HG03135 (cell line): ENCODE results near the gene ACTG1.

Experiments
- ATAC-seq: cut with Tn5 transposase; IDR thresholded peaks from one replicate; pipeline ENCODE4 v1.9.1; 2021; ENCODE audit warnings: mild to moderate bottlenecking, moderate library complexity; ENCODE audit not compliant: unreplicated experiment

Gene ACTG1

DNA sequence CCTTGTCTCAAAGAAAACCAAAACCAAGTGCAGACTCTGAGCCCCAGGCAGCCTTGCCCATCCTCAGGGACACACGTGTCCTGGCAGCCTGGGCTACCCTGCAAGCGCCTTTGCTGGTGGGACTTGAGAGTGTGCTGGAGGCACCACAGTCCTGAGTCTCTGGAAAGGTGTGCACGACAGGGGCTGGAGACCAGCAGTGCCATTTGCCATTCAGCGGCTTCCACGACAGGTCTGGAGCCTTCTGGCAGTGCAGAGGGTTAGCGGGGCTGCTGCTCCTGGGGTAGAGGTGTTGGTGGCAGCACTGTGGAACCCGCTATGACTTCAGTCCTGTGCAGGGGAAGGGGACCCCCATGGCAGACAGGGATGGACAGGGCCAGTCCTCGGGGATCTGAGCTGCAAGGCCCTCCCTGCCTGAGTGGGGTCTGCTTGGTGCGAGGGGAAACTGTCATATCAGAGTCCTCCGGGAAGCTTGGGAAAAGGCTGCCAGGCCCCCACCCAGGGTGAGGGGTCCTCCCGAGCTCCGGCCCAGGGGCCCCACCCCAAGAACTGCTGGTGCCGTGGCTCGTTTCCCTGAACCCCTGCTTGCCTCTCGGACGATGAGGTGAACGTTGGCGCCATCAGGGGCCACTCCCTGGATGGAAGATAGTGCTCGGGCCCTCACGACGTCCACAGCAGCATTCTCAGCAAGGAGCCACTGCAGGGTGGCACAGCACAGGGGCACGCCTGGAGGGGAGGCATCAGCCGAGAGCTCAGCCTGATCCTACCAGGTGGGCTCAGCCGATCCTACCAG lies 32.8 kb upstream of the ACTG1 start:
- no peak for ATAC-seq

DNA sequence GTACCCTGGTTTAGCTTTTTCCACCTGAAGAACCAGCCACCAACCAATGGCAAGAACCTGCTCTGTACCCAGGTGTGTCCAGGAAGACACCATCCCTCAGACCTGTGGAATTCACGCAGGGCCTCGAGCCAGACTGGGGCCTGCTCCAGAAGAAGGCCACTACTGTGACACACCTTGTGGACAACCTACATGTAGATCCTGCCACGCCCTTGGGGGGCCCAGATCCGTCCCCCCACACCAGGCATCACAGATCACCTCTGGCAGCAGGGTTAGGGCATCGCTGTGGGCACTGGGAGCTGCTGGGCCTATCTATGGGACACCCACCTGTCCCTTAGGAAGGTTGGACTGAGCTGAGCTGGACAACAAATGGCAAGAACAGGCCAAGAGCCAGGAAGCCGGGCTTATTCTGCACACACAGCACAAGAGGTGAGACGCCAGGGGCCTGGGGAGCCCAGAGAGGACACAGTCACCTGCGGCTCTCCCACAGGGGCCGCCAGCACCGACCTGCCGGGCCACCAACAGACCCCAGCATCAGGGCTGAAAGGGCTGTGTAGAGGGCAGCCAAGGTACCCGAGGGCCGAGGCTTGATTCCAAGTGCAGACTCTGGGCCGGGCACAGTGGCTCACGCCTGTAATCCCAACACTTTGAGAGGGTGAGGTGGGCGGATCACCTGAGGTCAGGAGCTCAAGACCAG lies 31.8 kb upstream of the ACTG1 start:
- no peak for ATAC-seq

DNA sequence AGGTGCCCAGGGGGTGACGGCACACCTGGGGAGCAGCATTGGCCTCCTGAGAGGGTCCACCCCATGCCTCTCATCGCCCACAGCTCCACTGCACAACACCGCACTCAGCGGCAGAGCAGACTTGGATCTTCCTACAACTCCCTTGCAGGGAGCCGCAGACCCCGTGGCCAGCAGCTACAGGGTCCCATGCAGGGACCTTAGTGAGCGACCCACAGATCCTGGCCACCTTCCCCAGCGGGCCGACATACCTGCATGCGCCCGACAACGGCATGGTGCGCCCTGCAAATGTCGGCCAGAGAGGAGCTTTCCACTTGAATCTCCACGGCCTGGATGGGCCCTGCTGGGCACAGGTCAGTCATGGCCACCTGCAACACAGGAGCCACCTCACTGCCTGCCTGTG lies 31.2 kb upstream of the ACTG1 start:
- ATAC-seq, result no peak

DNA sequence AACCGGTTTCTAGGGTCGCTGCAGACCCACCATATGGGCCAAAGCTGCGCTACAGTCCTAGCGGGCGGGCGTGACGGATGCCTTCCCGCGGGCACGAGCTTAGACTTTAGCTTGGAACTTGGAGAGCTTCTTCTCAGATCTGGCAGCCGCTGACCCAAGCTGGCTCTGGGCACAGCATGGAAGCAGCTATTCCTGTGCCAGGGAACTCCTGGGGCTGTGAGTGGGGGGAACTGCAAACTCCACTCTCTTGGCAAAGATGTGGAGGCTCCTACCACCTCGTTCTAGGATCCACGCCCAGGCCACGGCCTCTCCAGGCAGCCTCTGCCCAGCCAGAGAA lies 30.7 kb upstream of the ACTG1 start:
- no peak for ATAC-seq

DNA sequence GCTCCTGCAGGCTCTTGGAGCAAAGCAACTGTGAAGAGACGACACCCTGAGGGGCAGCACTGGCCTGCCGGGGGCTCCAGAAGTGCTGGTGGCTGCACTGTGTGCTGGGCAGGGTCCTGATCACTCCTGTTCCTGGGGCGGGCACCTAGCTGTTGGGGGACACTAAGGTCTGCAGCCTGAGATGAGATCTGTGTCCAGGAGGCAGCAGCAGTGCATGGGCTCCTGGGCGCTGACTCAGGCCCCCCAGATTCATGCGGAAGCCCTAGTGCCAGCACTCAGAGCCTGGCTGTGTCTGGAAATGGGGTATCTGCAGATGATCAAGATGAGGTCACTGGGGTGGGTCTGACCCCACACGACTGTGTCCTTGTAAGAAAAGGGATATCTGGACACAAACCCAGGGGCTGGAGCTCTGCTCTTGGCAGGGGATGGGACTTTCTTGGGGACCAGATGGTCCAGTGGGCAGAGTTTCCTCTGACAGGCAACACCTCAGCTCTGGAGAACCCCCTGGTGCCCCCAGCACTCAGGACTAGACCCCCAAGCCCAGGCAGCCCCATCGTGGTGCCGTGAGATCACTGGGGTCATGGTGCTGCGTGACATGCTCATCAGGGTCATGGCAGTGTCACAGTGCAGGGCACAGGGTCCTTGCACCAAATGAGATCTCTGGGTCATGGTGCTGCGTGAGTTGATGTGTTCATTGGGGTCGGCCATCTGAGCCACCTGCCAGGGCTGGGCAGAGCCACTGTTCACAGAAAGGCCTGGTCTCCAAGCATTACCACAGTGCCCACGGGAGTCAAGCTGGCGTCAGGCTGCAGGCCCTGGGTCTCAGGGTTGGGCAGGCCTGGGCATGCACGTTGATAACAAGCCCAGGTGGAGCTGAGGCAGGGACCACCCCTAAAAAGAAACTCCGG lies 30.1 kb upstream of the ACTG1 start:
- ATAC-seq, result no peak

DNA sequence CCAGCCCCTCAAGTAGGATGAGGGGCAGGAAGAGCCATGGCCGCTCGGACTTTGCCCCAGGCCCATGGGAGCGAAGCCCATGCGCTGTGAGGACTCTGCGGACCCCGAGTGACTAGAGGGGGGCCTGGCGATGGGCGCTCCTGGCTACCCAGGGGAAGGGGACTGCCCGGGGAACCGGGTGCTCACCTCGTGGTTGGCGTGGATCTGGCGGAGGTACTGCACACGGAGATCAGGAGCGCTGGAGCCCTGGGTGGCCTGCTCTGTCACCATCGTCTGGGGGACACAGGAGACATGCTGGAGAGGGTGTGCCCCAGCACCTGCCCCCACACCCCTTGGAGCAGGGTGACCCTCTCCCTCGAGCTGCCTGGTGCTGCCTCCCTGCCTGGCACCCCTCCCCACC lies 28.5 kb upstream of the ACTG1 start:
- no peak for ATAC-seq

DNA sequence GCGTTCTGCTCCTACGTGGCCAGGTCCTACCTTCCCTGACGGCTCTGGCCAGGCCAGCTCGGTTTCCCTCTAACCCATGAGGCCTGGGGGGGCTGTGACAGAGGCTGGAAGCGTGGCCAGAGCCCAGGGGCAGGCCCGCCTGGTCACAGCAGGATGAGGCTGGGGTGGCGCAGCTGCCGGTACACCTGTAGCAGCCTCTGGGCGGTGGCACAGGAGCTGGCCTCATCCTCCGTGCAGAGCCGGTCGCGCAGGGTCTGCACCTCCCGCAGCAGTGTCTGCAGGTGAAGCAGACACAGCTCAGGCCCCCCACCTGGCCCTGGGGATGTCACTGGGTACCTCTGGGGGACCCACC lies 28.1 kb upstream of the ACTG1 start:
- ATAC-seq, result no peak

DNA sequence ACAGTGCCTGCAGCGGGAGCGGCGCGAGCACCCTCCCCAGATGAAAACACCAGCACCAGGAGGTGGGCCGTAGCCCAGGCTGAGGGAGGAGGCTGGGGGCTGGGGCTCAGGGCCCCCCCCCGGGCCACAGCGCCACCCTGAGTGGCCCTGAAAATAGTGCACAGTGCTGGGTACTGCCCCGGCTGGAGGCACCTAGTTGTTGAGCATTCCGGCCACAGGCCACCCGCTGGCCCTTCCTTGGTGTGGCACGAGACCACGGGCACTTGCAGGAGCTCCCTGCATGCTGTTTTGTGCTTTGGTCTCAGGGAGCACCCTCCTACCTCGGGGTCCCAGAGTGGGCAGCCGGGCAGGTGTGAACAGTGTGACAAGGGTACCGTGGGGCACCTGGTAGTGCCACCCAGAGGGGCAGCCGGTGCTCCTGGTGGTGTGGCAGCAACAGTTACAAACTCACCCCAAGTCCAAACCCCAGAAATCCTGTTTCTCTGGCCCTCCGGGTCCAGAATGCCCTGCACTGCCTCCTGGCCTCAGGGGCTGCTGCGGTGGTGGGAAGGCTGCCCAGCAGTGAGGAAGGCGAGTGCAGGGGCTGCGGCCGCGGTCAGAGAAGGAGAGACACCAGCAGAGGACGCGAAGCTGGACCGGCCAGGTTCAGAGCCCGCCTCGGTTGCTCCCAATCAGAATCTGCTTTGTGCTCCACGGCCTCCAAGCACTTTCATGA lies 27.5 kb upstream of the ACTG1 start:
- no peak for ATAC-seq

DNA sequence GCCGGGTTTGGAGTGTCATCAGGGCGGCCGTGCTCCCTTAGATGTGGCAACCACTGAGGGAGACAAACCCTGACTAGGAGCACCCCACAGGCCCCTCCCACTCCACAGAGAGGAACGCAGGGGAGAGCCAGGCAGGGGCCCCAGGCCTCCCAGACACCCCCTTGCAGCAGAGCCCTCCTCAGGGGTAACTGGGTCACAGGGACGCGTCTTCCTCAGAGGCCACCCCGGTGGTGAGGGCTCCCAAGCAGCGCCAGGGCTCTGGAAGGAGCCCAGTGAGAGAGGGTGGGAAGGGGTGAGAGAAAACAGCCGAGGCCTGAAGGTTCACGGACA lies 26.9 kb upstream of the ACTG1 start:
- ATAC-seq, result no peak

DNA sequence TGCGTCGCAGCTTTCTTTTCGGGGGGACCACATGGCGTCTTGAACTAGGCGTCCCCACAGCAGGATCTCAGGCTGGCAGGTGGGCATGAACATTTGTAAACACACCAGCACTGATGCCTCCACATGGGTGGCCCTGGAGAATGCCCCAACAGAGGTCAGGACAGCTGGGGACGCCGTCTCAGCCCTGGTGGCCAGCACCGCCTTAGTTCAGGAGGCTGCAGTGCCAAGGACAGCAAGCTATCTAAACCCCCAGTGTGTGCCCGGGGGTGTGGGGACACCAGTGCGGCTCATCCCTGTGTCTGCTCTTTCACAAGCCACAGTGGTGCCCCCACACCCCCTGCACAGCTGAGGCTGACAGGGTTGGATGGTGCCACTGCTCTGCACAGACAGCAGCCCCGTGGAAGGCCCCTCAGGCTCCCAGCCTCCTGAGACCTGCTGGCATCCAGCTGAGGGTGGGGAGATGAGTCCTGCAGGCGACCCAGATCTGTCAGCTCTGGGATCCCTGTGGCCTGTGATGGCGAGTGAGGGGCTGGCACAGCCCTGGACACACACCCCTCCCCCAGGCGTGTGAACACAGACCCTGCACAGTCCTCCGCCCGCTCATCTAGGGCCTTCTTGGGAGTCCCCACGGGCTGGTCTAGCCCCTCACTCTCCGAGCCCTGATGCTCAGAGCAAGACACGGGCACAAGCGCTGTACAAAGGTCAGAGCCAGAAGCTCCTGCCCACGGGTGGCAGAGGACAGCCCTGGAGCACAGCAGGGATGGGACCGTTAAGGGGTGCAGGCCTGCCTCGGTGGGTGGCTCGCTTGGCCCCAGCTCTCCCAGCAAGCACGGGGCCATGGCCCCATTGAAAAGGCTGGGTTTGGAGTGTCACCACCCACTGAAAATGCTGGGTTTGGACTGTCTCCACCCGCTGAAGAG lies 26.3 kb upstream of the ACTG1 start:
- no peak for ATAC-seq

DNA sequence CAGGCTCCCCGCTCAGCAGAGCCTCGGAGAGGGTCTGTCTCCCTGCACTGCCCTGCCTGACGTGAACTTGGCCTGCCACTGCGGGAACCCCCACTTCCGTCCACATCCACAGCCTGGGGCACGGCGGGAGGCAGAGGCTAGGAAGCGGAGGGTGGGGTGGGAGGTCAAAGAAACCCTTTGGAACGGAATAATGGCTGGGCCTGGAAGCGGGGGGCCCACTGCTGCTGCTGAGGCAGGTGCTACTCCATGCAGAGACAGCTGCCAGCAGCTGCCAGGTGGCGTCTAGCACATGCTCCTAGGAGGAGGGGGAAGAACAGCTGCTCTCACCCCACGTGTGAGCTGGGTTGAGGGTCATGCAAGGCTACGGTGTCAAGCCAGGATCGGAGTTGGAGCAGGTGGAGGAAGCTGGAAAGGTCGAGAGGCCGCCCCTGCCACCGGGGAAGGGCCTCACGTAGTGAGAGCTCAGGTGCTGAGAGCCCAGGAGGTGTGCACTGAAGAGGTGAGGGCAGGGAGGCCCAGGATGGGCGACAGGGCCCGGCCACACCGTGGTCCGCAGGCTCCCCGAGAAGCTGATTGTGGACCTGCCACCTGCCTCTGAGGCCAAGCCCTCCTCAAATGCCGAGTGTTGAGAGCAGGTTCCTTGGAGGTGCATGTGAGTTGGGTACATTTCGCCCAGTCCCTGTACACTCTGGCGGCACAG lies 25.4 kb upstream of the ACTG1 start:
- ATAC-seq, result no peak

DNA sequence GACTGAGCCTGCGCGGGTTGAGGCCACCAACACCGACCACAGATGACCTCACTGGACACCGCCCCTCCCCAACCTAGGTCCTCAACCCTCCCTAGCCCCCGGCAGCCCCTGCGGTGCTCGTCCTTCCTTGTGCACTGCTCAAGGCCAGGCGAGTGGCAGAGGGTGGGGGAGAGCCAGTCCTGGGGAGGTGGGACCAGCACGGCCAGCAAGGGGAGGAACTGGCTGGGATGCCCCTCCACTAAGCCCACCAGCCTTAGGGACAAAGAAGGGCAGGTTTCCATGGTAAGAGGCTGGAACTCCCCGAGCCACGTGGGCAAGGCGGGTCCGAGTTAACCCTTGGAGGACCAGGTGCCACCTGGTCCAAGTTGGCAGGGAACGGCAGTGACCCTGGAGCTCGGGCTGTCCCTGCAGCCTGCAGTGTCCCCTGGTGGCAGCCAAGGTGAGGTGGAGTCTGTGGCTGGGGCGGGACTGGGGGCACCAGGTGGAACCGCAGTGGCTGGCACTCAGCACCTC lies 24.8 kb upstream of the ACTG1 start:
- ATAC-seq, result no peak

DNA sequence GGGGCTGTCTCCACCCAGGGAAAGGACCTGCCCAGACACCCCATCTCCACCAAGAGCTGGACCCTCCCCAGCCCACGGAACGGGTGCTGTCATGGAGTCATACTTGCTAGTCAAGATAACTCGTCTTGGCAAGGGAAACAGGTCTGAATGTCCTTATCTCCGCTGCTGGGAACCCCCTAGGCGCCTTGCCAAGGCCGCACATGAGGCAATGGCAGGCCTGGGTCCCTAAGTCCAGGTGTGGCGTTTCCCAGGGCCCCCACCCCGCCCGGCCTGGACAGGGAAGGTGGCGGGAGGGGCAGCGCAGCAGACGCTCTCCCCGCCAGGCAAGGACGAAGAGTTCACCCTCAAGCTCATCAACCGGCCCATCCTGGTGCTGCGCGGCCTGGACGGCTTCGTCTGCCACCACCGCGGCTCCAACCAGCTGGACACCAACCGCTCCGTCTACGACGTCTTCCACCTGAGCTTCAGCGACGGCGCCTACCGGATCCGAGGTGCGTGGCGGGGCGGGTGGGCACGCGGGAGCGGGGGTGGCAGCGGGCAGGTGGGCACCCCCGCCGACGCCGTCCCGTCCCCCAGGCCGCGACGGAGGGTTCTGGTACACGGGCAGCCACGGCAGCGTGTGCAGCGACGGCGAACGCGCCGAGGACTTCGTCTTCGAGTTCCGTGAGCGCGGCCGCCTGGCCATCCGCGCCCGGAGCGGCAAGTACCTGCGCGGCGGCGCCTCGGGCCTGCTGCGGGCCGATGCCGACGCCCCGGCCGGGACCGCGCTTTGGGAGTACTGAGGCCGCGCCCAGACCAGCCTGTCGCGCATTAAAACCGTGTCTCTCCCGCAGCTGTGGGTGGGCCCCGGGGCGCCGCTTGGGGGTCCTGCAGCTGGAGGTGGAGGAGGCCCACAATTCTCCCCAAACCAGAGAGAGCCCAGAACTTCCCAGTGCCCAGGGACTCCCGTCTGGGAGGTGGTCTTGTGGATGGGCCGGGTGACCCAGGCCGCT lies 24.0 kb upstream of the ACTG1 start:
- no peak for ATAC-seq

DNA sequence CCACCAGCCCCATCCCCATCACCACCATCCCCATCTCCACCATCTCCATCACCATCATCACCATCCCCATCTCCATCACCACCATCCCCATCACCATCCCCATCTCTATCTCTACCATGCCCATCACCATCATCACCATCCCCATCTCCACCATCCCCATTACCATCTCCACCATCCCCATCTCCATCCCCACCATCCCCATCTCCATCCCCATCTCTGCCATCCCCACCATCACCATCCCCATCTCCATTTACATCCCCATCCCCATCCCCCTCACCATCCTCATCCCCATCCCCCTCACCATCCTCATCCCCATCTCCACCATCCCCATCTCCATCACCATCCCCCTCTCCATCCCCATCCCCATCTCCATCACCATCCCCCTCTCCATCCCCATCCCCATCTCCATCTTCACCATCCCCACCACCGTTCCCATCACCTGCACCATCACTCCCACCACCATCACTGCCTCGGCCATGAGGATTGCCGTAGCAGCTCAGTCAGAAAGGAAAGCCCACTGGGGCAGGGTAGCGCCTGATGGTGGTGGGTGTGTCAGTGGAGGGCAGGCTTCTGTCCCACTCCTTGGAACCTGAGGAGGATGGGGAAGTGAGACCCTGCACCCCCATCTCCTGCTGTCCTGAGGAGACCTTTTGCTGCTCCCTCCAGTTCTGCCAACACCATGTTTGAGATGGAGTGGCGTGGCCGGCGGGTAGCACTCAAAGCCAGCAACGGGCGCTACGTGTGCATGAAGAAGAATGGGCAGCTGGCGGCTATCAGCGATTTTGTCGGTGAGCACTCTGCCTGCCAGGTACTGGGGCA lies 23.1 kb upstream of the ACTG1 start:
- ATAC-seq, result no peak

DNA sequence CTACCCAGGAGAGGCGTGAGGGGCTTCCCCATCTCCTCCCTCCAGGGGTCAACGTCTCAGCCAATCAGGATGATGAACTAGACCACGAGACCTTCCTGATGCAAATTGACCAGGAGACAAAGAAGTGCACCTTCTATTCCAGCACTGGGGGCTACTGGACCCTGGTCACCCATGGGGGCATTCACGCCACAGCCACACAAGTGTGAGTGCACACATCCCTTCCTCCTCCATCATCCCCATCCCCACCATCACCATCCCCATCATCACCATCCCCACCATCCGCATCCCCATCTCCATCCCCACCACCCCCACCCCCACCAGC lies 22.4 kb upstream of the ACTG1 start:
- ATAC-seq, result no peak

DNA sequence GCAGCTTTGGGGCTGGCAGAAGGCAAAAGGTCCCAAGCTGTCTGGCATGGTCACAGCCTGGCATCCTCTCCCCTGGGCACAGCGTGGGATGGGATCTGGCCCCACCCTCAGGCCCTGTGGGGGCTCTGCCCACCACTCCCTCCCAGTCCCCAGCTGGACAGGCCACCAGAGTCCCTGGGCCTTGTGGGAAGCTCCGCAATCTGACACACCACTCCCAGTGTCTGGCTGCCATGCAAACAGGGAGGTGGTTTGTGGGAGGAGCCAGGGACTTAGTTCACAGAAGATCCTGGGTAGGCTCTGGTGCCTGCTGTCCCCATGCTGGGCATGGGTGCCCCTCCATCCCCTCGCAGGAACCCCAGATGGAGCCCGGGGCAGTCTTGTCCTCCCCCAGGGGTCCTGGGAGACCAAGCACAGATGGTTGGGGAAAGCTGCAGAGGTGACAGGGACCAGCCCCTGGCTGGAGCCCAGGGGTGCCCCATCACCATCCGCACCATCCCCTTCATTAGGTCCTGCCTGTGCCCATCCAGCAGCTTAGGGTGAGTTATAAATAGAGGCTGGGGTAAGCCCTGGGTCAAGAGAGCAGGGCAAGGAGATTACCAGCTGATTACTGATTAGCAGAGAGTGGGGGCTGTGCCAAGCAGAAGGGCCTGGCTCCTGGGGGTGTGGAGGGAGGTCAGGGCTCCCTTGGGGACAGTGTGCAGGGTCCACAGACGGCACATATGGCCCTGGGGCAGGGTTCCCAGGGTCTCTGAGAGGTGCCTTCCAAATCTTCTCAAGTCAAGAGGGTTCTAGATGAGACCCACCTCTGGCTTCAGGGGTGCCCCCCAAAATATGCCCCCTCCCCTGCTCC lies 21.8 kb upstream of the ACTG1 start:
- ATAC-seq, result no peak
